HCT116 (cell line): Measurements from ENCODE around the gene PRR14.

ENCODE experiments used
- CTCF ChIP-seq, 3 experiments: fragments of 200-600 bp in 1 of 3; sonication (generic) in 1 of 3; IDR thresholded peaks in 2 of 3; conservative IDR thresholded peaks in 1 of 3; 2 replicates each; pipeline ENCODE4 v1.5.1; 2012 to 2017; ENCODE audit warnings: low read depth in 2 of 3, low read length in 2 of 3, antibody characterized with exemption in 1 of 3, borderline replicate concordance in 1 of 3, control low read depth in 1 of 3, mild to moderate bottlenecking in 1 of 3, mixed read lengths in 1 of 3, mixed run types in 1 of 3, moderate library complexity in 1 of 3; ENCODE audit not compliant: insufficient read depth in 1 of 3
- EZH2 ChIP-seq: fragments of 200-600 bp; sonication (generic); IDR thresholded peaks from 2 replicates; pipeline ENCODE4 v1.6.1; 2017; ENCODE audit warnings: antibody characterized with exemption, mixed run types
- EZH2phosphoT487 ChIP-seq: fragments of 200-600 bp; IDR thresholded peaks from 2 replicates; pipeline ENCODE4 v1.6.1; 2018; ENCODE audit warnings: antibody characterized with exemption, borderline replicate concordance
- POLR2A ChIP-seq: IDR thresholded peaks from 2 replicates; pipeline ENCODE4 v1.7.0; 2011; ENCODE audit warnings: borderline replicate concordance; ENCODE audit not compliant: insufficient read depth, insufficient read length; ENCODE audit errors: extremely low read depth
- POLR2AphosphoS5 ChIP-seq: IDR thresholded peaks from 2 replicates; pipeline ENCODE4 v1.6.1; 2011; ENCODE audit warnings: mild to moderate bottlenecking, low read depth, low read length, moderate library complexity
- SIN3A ChIP-seq: IDR thresholded peaks from 2 replicates; pipeline ENCODE4 v1.6.1; 2012; ENCODE audit warnings: low read depth
- TCF7L2 ChIP-seq: IDR thresholded peaks from 2 replicates; pipeline ENCODE4 v1.7.0; 2011; ENCODE audit warnings: borderline replicate concordance, inconsistent platforms; ENCODE audit not compliant: insufficient read depth, insufficient read length; ENCODE audit errors: extremely low read depth
- TF ChIP-seq, protein P1 (sequence below): IDR thresholded peaks from 2 replicates; pipeline ENCODE4 v1.6.1; 2012

DNA sequence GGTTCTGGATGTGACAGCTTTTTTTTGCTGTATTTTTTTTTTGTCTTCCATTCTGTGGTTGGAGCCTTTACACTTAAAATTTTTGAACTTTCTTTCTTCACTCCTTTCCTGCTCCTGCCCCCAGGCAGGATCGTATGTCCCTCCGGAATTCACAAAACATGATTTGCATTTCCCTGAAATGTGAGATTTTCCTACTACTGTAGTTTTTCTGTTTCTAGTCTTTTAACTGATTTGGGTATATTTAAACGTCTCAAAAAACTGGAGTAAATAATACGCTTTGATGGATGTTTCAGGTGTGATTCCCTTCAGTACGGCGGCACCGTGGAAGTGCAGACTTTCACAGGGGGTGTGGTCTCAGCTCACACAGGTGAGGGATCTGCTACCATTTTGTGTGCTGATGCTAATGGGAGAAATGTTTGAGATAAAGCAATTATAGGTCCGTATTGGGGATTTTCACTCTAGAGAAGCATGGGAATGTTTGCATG is 48.9 kb downstream of the PRR14 start:
- TF ChIP-seq CTCF (IDR thresholded peaks at IDR 0.05 in 2 of 3, conservative IDR thresholded peaks at IDR 0.05 in 1 of 3; ENCODE audit: borderline replicate concordance in 1 of 3, insufficient read depth in 1 of 3, low read depth in 2 of 3, low read length in 2 of 3), result no peak
- no peak for TF ChIP-seq TCF7L2
- no peak for TF ChIP-seq POLR2AphosphoS5
- no peak for TF ChIP-seq POLR2A
- TF ChIP-seq SIN3A, result no peak
- no peak for TF ChIP-seq EZH2
- TF ChIP-seq, protein P1, sequence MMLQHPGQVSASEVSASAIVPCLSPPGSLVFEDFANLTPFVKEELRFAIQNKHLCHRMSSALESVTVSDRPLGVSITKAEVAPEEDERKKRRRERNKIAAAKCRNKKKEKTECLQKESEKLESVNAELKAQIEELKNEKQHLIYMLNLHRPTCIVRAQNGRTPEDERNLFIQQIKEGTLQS, result no peak
- no peak for TF ChIP-seq EZH2phosphoT487
